HEK293 (cell line): ENCODE measurements around the gene FAM171A1.
A peak's percentile ranks its signal among the peaks of the same experiment; 100 is the strongest.

ENCODE experiments used
- CTCF ChIA-PET: fragments of 350-600 bp; formaldehyde crosslinking; extraction: SDS; loops from one replicate; lab custom pipeline; 2021; ENCODE audit warnings: antibody characterized with exemption; lab: Yijun Ruan, JAX
- POLR2A ChIA-PET: fragments of 300-600 bp; formaldehyde crosslinking; extraction: SDS; loops from one replicate; lab custom pipeline; 2020; ENCODE audit warnings: antibody characterized with exemption, inconsistent platforms; lab: Yijun Ruan, JAX
- H3K27ac ChIP-seq: fragments of 200-500 bp; sonication (Bioruptor generic); 2 replicates; pipeline ENCODE4 v1.5.1; 2014; ENCODE audit warnings: low read depth, low read length, control low read depth, inconsistent platforms; ENCODE audit errors: extremely low read depth
- H3K36me3 ChIP-seq, 2 experiments: fragments of 200-500 bp in 1 of 2; sonication (Bioruptor generic) in 1 of 2; 1 replicate in 1 of 2; 2 replicates in 1 of 2; pipeline ENCODE4 v1.5.1; 2014 to 2017; ENCODE audit warnings: inconsistent platforms in 2 of 2, low read length in 2 of 2; ENCODE audit not compliant: control insufficient read depth in 2 of 2, insufficient read depth in 1 of 2
- H3K4me1 ChIP-seq: fragments of 200-500 bp; sonication (Bioruptor generic); 2 replicates; pipeline ENCODE4 v1.5.1; 2014; ENCODE audit warnings: mild to moderate bottlenecking, low read length, inconsistent platforms; ENCODE audit not compliant: control insufficient read depth, insufficient read depth
- H3K4me3 ChIP-seq: 2 replicates; pipeline ENCODE4 v1.5.1; 2011; ENCODE audit warnings: low read depth, mild to moderate bottlenecking, control low read depth, low read length, moderate library complexity
- H3K9me3 ChIP-seq: fragments of 200-500 bp; sonication (Bioruptor generic); 2 replicates; pipeline ENCODE4 v1.5.1; 2014; ENCODE audit warnings: low read depth, low read length, inconsistent platforms; ENCODE audit not compliant: control insufficient read depth, insufficient read depth
- GLI2 ChIP-seq: fragments of 450-650 bp; formaldehyde crosslinking; IDR thresholded peaks from 2 replicates; pipeline ENCODE4; 2017; ENCODE audit warnings: missing biosample characterization, missing genetic modification characterization, low read depth, borderline replicate concordance
- IKZF3 ChIP-seq: fragments of 450-650 bp; IDR thresholded peaks from 2 replicates; pipeline ENCODE4 v1.5.0; 2018; ENCODE audit warnings: missing biosample characterization, mild to moderate bottlenecking, missing genetic modification characterization, moderate library complexity
- KLF7 ChIP-seq: fragments of 450-650 bp; formaldehyde crosslinking; IDR thresholded peaks from 2 replicates; pipeline ENCODE4 v1.5.1; 2016; ENCODE audit warnings: missing biosample characterization, missing genetic modification characterization, borderline replicate concordance
- KLF8 ChIP-seq: fragments of 450-650 bp; formaldehyde crosslinking; IDR thresholded peaks from 2 replicates; pipeline ENCODE4 v1.5.1; 2016; ENCODE audit warnings: missing biosample characterization, missing genetic modification characterization
- REST ChIP-seq: fragments of 450-650 bp; formaldehyde crosslinking; IDR thresholded peaks from 2 replicates; pipeline ENCODE4 v1.5.1; 2016; ENCODE audit warnings: missing biosample characterization, missing genetic modification characterization
- ZBTB17 ChIP-seq: fragments of 450-650 bp; formaldehyde crosslinking; IDR thresholded peaks from 2 replicates; pipeline ENCODE4 v1.5.1; 2016; ENCODE audit warnings: missing biosample characterization, missing genetic modification characterization
- ZFP37 ChIP-seq: fragments of 450-650 bp; formaldehyde crosslinking; IDR thresholded peaks from 2 replicates; pipeline ENCODE4 v1.5.1; 2016; ENCODE audit warnings: missing biosample characterization, missing genetic modification characterization
- ZNF121 ChIP-seq: fragments of 450-650 bp; formaldehyde crosslinking; IDR thresholded peaks from 2 replicates; pipeline ENCODE4 v1.5.1; 2016; ENCODE audit warnings: missing biosample characterization, missing genetic modification characterization
- ZNF132 ChIP-seq: fragments of 450-650 bp; formaldehyde crosslinking; IDR thresholded peaks from 2 replicates; pipeline ENCODE4 v1.5.1; 2017; ENCODE audit warnings: missing biosample characterization, missing genetic modification characterization, borderline replicate concordance
- ZNF202 ChIP-seq: fragments of 450-650 bp; formaldehyde crosslinking; IDR thresholded peaks from 2 replicates; pipeline ENCODE4 v1.5.1; 2016; ENCODE audit warnings: missing biosample characterization, missing genetic modification characterization, borderline replicate concordance
- ZNF211 ChIP-seq: fragments of 450-650 bp; formaldehyde crosslinking; IDR thresholded peaks from 2 replicates; pipeline ENCODE4 v1.5.1; 2016; ENCODE audit warnings: low read depth, missing biosample characterization, missing genetic modification characterization
- ZNF366 ChIP-seq: fragments of 450-650 bp; formaldehyde crosslinking; conservative IDR thresholded peaks from 2 replicates; pipeline ENCODE4 v1.5.1; 2016; ENCODE audit warnings: missing biosample characterization, missing genetic modification characterization
- ZNF416 ChIP-seq: fragments of 450-650 bp; formaldehyde crosslinking; IDR thresholded peaks from 2 replicates; pipeline ENCODE4 v1.5.1; 2016; ENCODE audit warnings: missing biosample characterization, missing genetic modification characterization
- ZNF560 ChIP-seq: fragments of 450-650 bp; formaldehyde crosslinking; IDR thresholded peaks from 2 replicates; pipeline ENCODE4 v1.5.1; 2017; ENCODE audit warnings: missing biosample characterization, missing genetic modification characterization, borderline replicate concordance
- ZNF596 ChIP-seq: fragments of 450-650 bp; IDR thresholded peaks from 2 replicates; pipeline ENCODE4 v1.5.0; 2018; ENCODE audit warnings: missing biosample characterization, mild to moderate bottlenecking, missing genetic modification characterization, moderate library complexity
- ZNF623 ChIP-seq: fragments of 450-650 bp; formaldehyde crosslinking; IDR thresholded peaks from 2 replicates; pipeline ENCODE4 v1.5.1; 2016; ENCODE audit warnings: missing biosample characterization, missing genetic modification characterization
- ZNF629 ChIP-seq: fragments of 450-650 bp; formaldehyde crosslinking; IDR thresholded peaks from 2 replicates; pipeline ENCODE4 v1.5.1; 2017; ENCODE audit warnings: missing biosample characterization, missing genetic modification characterization
- ZNF664 ChIP-seq: fragments of 450-650 bp; formaldehyde crosslinking; IDR thresholded peaks from 2 replicates; pipeline ENCODE4 v1.5.1; 2016; ENCODE audit warnings: missing biosample characterization, missing genetic modification characterization
- ZNF692 ChIP-seq: fragments of 450-650 bp; formaldehyde crosslinking; IDR thresholded peaks from 2 replicates; pipeline ENCODE4 v1.5.1; 2016; ENCODE audit warnings: missing biosample characterization, missing genetic modification characterization
- ZSCAN16 ChIP-seq: fragments of 450-650 bp; formaldehyde crosslinking; IDR thresholded peaks from 2 replicates; pipeline ENCODE4 v1.5.1; 2016; ENCODE audit warnings: missing biosample characterization, missing genetic modification characterization
- ZSCAN30 ChIP-seq: fragments of 450-650 bp; IDR thresholded peaks from 2 replicates; pipeline ENCODE4 v1.5.1; 2018; ENCODE audit warnings: missing biosample characterization, mild to moderate bottlenecking, missing genetic modification characterization, moderate library complexity
- TF ChIP-seq, protein P1 (sequence below): fragments of 450-650 bp; formaldehyde crosslinking; IDR thresholded peaks from 2 replicates; pipeline ENCODE4 v1.5.1; 2016; ENCODE audit warnings: missing biosample characterization, missing genetic modification characterization

Gene FAM171A1

GRCh38 chr10:15263657-15264323 lies 107.3 kb downstream of the FAM171A1 start:
- ChIA-PET CTCF (interaction anchor here (0.6 kb wide), 2 partner anchors 75 to 81 kb away, joined by 3 read pairs; no protein-coding TSS in a partner anchor), POLR2A (no interaction called here)
- Histone ChIP-seq H3K4me1 (no peaks in the 10 kb centered on the region), H3K36me3 (peaks cover 0 to 6% of the 10 kb centered on the region in 2 experiments; a peak in 2 of 3 replicates), H3K4me3 (no peak overlapping the region), H3K9me3 (no peaks in the 10 kb centered on the region), H3K27ac (no peak overlapping the region)
- TF ChIP-seq ZNF560 (tag by site-specific recombination) (no peak), ZNF121 (tag by site-specific recombination) (peak; percentile 88), ZNF366 (tag by site-specific recombination) (peak; percentile 72), ZFP37 (tag by site-specific recombination) (no peak), ZNF132 (tag by site-specific recombination) (no peak), ZNF629 (tag by site-specific recombination) (no peak), KLF7 (tag by site-specific recombination) (no peak), GLI2 (tag by site-specific recombination) (no peak), ZSCAN16 (tag by site-specific recombination) (no peak), ZBTB17 (peak; percentile 40; the same call in 1 of the 2 replicates), ZNF211 (tag by site-specific recombination) (no peak), ZNF416 (no peak), ZNF202 (tag by site-specific recombination) (no peak), ZNF664 (tag by site-specific recombination) (no peak), ZNF596 (tag by site-specific recombination) (no peak), REST (tag by site-specific recombination) (no peak), KLF8 (no peak), ZSCAN30 (tag by site-specific recombination) (no peak), ZNF692 (tag by site-specific recombination) (no peak), IKZF3 (tag by site-specific recombination) (no peak), ZNF623 (tag by site-specific recombination) (no peak)
- TF ChIP-seq, protein P1, sequence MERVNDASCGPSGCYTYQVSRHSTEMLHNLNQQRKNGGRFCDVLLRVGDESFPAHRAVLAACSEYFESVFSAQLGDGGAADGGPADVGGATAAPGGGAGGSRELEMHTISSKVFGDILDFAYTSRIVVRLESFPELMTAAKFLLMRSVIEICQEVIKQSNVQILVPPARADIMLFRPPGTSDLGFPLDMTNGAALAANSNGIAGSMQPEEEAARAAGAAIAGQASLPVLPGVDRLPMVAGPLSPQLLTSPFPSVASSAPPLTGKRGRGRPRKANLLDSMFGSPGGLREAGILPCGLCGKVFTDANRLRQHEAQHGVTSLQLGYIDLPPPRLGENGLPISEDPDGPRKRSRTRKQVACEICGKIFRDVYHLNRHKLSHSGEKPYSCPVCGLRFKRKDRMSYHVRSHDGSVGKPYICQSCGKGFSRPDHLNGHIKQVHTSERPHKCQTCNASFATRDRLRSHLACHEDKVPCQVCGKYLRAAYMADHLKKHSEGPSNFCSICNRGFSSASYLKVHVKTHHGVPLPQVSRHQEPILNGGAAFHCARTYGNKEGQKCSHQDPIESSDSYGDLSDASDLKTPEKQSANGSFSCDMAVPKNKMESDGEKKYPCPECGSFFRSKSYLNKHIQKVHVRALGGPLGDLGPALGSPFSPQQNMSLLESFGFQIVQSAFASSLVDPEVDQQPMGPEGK (tag by site-specific recombination) = no peak
